ENCODE data around the gene CFHR5. TPM values are rescaled to one million over a fixed set of nuclear protein-coding genes. Genes with fewer than 3 reads are reported as not detected.

Gene CFHR5
- total and polyA plus RNA-seq, 2 of the 4 experiments (the other 2 are of a cell fraction): not detected

DNA sequence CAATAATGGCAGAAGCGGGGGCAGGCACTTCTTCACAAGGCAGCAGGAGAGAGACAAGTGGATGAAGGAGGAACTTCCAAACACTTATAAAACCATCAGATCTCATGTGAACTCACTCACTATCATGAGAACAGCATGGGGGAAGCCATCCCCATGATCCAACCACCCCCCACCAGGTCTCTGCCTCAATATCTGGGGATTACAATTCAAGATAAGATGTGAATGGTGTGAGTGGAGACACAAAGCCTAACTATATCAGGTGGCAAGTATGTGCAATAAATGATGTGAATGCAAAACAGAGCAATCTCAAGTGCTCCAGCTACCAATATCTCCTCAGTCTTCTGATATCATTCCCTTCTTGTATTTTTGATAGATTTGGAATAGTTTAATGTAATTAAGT lies 21.4 kb upstream of the CFHR5 start:
- H3K4me3 ChIP-seq (ENCODE audit: insufficient read depth, low read depth, low read length): no peak overlapping the region
- WGBS, 2 experiments (ENCODE audit: extremely low coverage in 2 of 2, insufficient read length in 1 of 2): no CpG with 5 or more reads among the region's 1 CpG
- in situ Hi-C loops (cut with MboI; ENCODE audit: low sequenced_read_pairs) (no loop called here), dilution Hi-C loops (cut with HindIII; ENCODE audit: low sequenced_read_pairs, unreplicated experiment) (no loop called here), intact Hi-C loops (cut with micrococcal nuclease) (no loop called here)
- H4K20me1 ChIP-seq (ENCODE audit: insufficient read depth, low read length): no peaks in the 10 kb centered on the region
- no peak overlapping the region for H2BK120ac ChIP-seq (ENCODE audit: low read depth, low read length)
- no peaks in the 10 kb centered on the region for H3K79me1 ChIP-seq (ENCODE audit: low read depth in 1 of 2, low read length in 2 of 2)
- H3K9me1 ChIP-seq (ENCODE audit: insufficient read depth, low read length): no peaks in the 10 kb centered on the region
- H3K9me3 ChIP-seq (ENCODE audit: control insufficient read depth, insufficient read depth, low read length): no peaks in the 10 kb centered on the region
- POLR2A ChIA-PET (ENCODE audit: unreplicated experiment): no interaction called here
- no TSS peak for BruUV-seq (replicated peaks)
- DNase-seq (no peak), ATAC-seq (ENCODE audit: low read depth) (no peak)
- H3K9ac ChIP-seq (ENCODE audit: low read depth, low read length): no peak overlapping the region
- H2BK5ac ChIP-seq (ENCODE audit: low read depth, low read length, poor library complexity, severe bottlenecking): no peak overlapping the region
- no peak overlapping the region for H2BK20ac ChIP-seq (ENCODE audit: low read depth, low read length)
- H2BK15ac ChIP-seq (ENCODE audit: low read depth, low read length): no peak overlapping the region
- no peak overlapping the region for H3K4me2 ChIP-seq (ENCODE audit: low read depth, low read length)
- no peak overlapping the region for H4K5ac ChIP-seq (ENCODE audit: low read depth, low read length)
- no peak overlapping the region for H3K14ac ChIP-seq (replicated peaks; ENCODE audit: low read depth, low read length)
- no peak overlapping the region for H3K27ac ChIP-seq (ENCODE audit: insufficient read depth, low read length)
- no peaks in the 10 kb centered on the region for H3K27me3 ChIP-seq (ENCODE audit: control insufficient read depth, insufficient read depth, low read length)
- no peak overlapping the region for H2AFZ ChIP-seq (replicated peaks; ENCODE audit: low read length, poor library complexity)
- TF ChIP-seq MXI1 (IDR thresholded peaks at IDR 0.05; ENCODE audit: borderline replicate concordance, low read depth, low read length) (no peak), MAFK (IDR thresholded peaks at IDR 0.05; ENCODE audit: low read depth, low read length) (no peak), MAZ (IDR thresholded peaks at IDR 0.05; ENCODE audit: borderline replicate concordance, low read depth, low read length) (no peak), FOS (IDR thresholded peaks at IDR 0.05; ENCODE audit: low read depth, low read length) (no peak), CEBPB (IDR thresholded peaks at IDR 0.05; ENCODE audit: low read depth, low read length) (no peak), SMC3 (IDR thresholded peaks at IDR 0.05; ENCODE audit: low read depth, low read length) (no peak), RAD21 (IDR thresholded peaks at IDR 0.05; ENCODE audit: low read length) (no peak), BHLHE40 (IDR thresholded peaks at IDR 0.05; ENCODE audit: low read depth, low read length) (no peak), POLR2A (IDR thresholded peaks at IDR 0.05; ENCODE audit: low read depth, low read length) (no peak)
- TF ChIP-seq, protein P1, sequence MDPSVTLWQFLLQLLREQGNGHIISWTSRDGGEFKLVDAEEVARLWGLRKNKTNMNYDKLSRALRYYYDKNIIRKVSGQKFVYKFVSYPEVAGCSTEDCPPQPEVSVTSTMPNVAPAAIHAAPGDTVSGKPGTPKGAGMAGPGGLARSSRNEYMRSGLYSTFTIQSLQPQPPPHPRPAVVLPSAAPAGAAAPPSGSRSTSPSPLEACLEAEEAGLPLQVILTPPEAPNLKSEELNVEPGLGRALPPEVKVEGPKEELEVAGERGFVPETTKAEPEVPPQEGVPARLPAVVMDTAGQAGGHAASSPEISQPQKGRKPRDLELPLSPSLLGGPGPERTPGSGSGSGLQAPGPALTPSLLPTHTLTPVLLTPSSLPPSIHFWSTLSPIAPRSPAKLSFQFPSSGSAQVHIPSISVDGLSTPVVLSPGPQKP (IDR thresholded peaks at IDR 0.05; ENCODE audit: borderline replicate concordance, low read depth, low read length): no peak
- H3K23ac ChIP-seq (ENCODE audit: low read depth, low read length): no peak overlapping the region
- H3K56ac ChIP-seq (ENCODE audit: extremely low read depth, insufficient read depth, low read length): no peak overlapping the region
- no peak overlapping the region for H4K91ac ChIP-seq (ENCODE audit: insufficient read depth, low read depth, low read length)
- no peaks in the 10 kb centered on the region for H3K4me1 ChIP-seq (ENCODE audit: control insufficient read depth, insufficient read depth, low read length)
- CTCF ChIA-PET: no interaction called here
- no peak overlapping the region for H3K4ac ChIP-seq (ENCODE audit: low read depth, low read length)
- H3K18ac ChIP-seq (ENCODE audit: low read depth, low read length): no peak overlapping the region
- no peak overlapping the region for H2AK9ac ChIP-seq (replicated peaks; ENCODE audit: low read depth, low read length, poor library complexity)
- no peaks in the 10 kb centered on the region for H3K36me3 ChIP-seq (ENCODE audit: control insufficient read depth, insufficient read depth, low read length)
- H2AK5ac ChIP-seq (ENCODE audit: low read depth, low read length): no peak overlapping the region
- H4K8ac ChIP-seq (ENCODE audit: low read depth in 2 of 2, low read length in 2 of 2): no peak overlapping the region
